ENCODE results near the gene OR52E8.

- TF ChIP-seq CTCF (IDR thresholded peaks at IDR 0.05) = no peak
- no peak for TF ChIP-seq POLR2AphosphoS5 (IDR thresholded peaks at IDR 0.05)
Measured at GRCh38 chr11:5880329-5880728, 22.8 kb upstream of the OR52E8 start, which contains the start of gene OR52E4.
